Esophagus muscularis mucosa (tissue), 4 donors: ENCODE measurements around the gene CASP2.

Experiments used
- EP300 ChIP-seq: sonication (generic); formaldehyde crosslinking; IDR thresholded peaks from one replicate; pipeline ENCODE4 v1.6.1; 2017; ENCODE audit warnings: antibody characterized with exemption
- POLR2A ChIP-seq: fragments of 450-650 bp; IDR thresholded peaks from one replicate; pipeline ENCODE4 v1.6.1; 2017; ENCODE audit warnings: antibody characterized with exemption, moderate library complexity, mild to moderate bottlenecking, low read depth
- POLR2AphosphoS5 ChIP-seq, 2 donors: sonication (generic); formaldehyde crosslinking; IDR thresholded peaks; one replicate each; pipeline ENCODE4 v1.6.1; 2017; ENCODE audit warnings: antibody characterized with exemption in 2 of 2
- TF ChIP-seq, protein P1 (sequence below), 3 experiments: fragments of 200-600 bp in 2 of 3; fragments of 450-650 bp in 1 of 3; sonication (generic) in 2 of 3; IDR thresholded peaks; one replicate each; pipeline ENCODE4 v1.5.1; 2017 to 2019; ENCODE audit warnings: antibody characterized with exemption in 3 of 3, mild to moderate bottlenecking in 2 of 3, moderate library complexity in 1 of 3

- TF ChIP-seq POLR2A: no peak
- TF ChIP-seq POLR2AphosphoS5 (IDR thresholded peaks at IDR 0.05): no peak
- TF ChIP-seq, protein P1, sequence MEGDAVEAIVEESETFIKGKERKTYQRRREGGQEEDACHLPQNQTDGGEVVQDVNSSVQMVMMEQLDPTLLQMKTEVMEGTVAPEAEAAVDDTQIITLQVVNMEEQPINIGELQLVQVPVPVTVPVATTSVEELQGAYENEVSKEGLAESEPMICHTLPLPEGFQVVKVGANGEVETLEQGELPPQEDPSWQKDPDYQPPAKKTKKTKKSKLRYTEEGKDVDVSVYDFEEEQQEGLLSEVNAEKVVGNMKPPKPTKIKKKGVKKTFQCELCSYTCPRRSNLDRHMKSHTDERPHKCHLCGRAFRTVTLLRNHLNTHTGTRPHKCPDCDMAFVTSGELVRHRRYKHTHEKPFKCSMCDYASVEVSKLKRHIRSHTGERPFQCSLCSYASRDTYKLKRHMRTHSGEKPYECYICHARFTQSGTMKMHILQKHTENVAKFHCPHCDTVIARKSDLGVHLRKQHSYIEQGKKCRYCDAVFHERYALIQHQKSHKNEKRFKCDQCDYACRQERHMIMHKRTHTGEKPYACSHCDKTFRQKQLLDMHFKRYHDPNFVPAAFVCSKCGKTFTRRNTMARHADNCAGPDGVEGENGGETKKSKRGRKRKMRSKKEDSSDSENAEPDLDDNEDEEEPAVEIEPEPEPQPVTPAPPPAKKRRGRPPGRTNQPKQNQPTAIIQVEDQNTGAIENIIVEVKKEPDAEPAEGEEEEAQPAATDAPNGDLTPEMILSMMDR (IDR thresholded peaks at IDR 0.05): no peak
- TF ChIP-seq EP300: no peak
Observed at GRCh38 chr7:143282124-143282523, 6.0 kb upstream of the CASP2 start.
